GM04503 (cell line): ENCODE data around the gene ERFE.

Source experiments
- DNase-seq: peaks from one replicate; pipeline ENCODE4 v3.0.0-alpha.2; 2012; ENCODE audit warnings: low read depth

Gene ERFE

DNA sequence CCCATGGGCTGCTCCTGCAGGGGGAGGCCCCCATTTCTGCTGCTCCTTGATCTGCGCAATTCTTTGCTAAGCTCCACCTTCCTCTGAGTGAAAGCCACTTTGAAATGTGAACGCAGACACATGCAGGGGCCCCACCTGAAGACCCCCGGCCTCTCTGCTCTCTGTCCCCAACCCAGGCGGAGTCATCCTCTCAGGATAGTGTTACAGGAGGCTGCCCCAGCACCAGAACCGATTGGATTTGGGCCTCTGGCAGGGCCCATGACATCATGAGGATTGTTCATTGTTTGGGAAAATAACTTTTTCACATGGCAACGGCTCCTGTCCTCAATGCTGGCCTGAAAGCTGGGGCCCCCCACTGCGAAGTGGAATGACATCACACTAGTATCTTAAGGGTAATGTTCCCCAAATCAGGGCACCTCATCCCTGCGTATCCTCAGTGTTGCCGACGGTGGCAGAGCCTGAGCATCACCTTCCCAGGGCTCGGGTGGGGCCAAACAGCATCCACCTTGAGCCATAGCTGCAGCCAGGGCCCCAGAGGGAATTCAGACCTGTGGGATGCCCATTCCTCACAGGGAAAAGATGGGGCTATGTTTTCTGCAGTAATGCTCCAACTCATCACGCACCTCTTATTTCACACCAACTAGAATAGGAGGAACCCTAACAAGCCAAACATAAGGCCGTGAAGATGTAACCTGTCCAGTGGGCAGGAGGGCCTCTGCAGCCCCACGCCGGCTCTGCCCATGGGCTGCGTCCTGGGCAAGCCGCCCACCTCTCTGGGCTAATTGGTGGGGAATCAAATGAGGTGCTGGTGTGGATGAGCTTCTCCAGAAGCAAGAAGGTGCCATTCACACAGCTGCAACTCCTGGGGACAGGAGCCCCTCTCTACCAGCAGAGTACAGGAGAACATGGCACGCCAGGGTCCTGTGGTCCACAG lies 2.7 kb upstream of the ERFE start:
- DNase-seq = no peak

GRCh38 chr2:238157506-238158017 lies 1.2 kb upstream of the ERFE start:
- DNase-seq = no peak

GRCh38 chr2:238158018-238158508 lies 707 bp upstream of the ERFE start:
- no peak for DNase-seq

- DNase-seq = no peak
Measured at GRCh38 chr2:238159071-238159539, 335 bp downstream of the ERFE start.

- no peak for DNase-seq
Measured at GRCh38 chr2:238159661-238160205, 963 bp downstream of the ERFE start.

GRCh38 chr2:238160206-238161129 lies 1.7 kb downstream of the ERFE start:
- DNase-seq = no peak

DNA sequence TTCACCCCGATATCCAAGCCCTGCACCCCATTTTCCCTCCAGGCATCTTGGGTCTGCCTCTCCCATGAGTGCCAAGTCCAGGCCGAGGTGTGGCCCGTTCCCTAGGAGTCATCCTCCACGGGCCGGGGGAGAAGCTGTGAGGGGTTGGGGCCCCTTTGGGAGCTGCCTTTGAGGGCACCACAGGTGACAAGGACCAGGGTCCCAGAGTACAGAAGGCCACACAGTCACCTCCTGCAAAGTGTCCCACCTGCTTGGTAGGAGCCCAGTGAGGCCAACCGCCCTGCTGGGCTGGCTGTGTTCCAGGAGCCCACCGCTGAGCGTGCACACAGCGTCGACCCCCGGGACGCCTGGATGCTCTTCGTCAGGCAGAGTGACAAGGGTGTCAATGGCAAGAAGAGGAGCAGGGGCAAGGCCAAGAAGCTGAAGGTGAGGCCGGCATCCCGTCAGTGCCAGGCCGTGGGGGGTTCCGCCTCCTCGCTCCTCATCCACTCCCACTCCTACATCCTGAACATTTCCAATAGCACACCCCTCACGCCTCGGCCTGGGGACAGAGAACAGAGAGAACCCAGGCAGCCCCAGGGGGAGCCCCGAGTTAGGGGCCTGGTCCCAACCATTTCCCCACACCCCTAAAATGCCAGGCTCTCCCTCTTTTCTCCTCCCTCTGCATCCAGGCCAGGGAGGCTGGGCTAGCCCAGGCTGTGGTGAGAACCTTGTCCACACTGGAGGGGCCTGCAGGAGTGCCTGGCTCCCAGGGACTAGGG lies 2.7 kb downstream of the ERFE start:
- no peak for DNase-seq

- DNase-seq = no peak
Measured at GRCh38 chr2:238162251-238162845, 3.6 kb downstream of the ERFE start.

GRCh38 chr2:238162846-238163441 lies 4.2 kb downstream of the ERFE start:
- DNase-seq = no peak

- DNase-seq = no peak
Measured at GRCh38 chr2:238163481-238164198, 4.9 kb downstream of the ERFE start.

DNA sequence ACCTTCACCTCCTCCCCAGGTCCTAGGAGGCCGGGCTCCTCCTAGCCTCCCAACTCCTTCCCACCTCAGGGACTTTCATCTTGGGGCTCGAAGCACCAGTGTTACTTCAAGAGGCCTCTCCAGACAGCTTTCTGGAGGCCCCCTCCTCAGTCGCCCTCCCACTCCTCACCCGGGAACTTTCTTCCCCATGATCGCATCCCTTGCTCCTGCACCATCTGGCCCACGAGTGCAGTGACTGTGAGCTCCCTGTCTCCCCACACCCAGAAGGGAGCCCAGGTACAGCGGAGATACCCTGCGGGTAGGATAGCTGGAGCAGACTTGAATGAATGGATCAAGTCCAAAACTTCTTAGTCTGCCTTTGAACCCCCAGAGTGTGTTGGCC lies 6.1 kb downstream of the ERFE start:
- DNase-seq = no peak

DNA sequence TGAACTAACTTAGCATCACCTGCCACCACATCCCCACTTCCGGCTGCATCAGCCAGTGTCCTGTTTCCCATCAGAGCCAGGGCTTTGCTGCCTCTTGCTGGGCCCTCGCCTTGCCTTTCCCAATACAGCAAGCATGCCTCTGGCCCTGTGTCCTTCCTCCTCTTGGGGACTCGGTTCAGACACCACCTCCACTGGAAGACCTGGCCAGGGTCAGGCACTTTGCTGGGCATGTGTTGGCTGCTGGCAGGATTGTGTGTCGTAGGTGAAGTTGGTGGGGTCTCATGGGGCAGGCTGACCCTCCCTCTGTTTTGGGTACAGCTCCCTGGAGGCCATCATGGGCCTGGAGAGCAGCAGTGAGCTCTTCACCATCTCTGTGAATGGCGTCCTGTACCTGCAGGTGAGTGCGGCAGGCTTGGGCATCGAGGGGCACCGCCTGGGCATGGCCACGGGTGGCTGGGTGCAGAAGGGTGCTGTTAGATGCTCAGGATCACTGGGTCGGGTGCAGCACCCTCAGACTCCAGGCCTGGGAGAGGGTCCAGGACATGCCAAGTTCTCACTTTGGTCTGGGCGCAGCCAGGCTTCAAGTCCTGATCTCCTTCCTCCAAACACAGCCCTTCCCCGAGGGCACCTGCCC lies 6.6 kb downstream of the ERFE start:
- DNase-seq = no peak

GRCh38 chr2:238166391-238167343 lies 7.9 kb downstream of the ERFE start:
- no peak for DNase-seq

- DNase-seq = no peak
Measured at GRCh38 chr2:238167344-238167715, 8.6 kb downstream of the ERFE start.

GRCh38 chr2:238167761-238168160 lies 9.0 kb downstream of the ERFE start:
- no peak for DNase-seq

DNA sequence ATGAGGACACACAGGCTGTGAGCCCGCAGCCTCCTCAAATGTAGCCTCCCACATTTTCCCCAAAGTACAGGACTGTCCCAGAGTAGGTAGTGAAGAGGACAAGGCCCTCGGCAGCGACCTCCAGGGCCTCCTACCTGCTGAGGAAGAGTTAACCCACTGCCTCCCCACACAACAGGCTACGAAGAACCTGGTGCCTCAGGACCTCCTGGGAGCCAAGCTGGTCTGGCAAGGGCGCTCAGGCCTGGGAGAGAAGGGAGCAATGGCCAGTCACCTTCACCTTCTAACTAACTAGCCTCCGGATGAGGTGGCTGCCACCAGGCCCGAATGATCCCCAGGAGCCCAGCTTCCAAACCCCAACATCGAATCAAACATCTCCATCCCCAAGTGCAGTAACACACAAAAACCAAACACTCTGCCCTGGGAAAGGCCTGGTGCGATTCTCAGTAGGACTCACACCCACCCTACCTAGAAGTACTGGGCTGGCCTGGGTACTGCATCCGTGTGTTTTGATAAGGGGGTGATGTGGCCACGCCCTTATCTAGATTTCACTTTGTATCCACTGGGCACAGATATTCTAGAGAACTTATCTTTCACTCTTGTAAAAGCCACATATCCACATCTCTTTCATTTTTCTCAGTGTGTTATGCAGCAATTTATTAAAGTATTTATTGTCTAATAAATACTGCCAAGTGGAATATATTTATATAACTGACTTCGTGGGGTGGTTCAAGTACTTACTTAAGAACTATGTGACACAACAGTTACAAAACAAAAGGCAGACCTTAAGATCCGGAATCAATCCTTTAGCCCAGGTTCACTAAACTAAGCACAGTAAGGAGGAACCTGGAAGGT lies 9.7 kb downstream of the ERFE start:
- no peak for DNase-seq

- DNase-seq = peak; percentile 77
Measured at GRCh38 chr2:238169048-238169707, 10.4 kb downstream of the ERFE start.
